NB4 (cell line): ENCODE data around the gene GRIN2A.

Source experiments
- DNase-seq: peaks from one replicate; pipeline ENCODE4 v3.0.0; 2010; ENCODE audit warnings: low read depth
- H3K4me3 ChIP-seq: one replicate; pipeline ENCODE4 v1.5.1; 2011; ENCODE audit warnings: mild to moderate bottlenecking, low read depth, low read length, moderate library complexity
- MYC ChIP-seq: IDR thresholded peaks from 2 replicates; pipeline ENCODE4 v1.6.1; 2011; ENCODE audit warnings: low read depth, low read length
- POLR2A ChIP-seq: IDR thresholded peaks from 2 replicates; pipeline ENCODE4 v1.6.1; 2011; ENCODE audit warnings: mild to moderate bottlenecking; ENCODE audit not compliant: insufficient read length; ENCODE audit errors: extremely low read depth
- TF ChIP-seq, protein P1 (sequence below): IDR thresholded peaks from one replicate; pipeline ENCODE4 v1.5.1; 2012; ENCODE audit warnings: low read depth, low read length
- TF ChIP-seq, protein P2 (sequence below): IDR thresholded peaks from 2 replicates; pipeline ENCODE4 v1.6.1; 2011; ENCODE audit warnings: low read depth, low read length

GRIN2A gene

DNA sequence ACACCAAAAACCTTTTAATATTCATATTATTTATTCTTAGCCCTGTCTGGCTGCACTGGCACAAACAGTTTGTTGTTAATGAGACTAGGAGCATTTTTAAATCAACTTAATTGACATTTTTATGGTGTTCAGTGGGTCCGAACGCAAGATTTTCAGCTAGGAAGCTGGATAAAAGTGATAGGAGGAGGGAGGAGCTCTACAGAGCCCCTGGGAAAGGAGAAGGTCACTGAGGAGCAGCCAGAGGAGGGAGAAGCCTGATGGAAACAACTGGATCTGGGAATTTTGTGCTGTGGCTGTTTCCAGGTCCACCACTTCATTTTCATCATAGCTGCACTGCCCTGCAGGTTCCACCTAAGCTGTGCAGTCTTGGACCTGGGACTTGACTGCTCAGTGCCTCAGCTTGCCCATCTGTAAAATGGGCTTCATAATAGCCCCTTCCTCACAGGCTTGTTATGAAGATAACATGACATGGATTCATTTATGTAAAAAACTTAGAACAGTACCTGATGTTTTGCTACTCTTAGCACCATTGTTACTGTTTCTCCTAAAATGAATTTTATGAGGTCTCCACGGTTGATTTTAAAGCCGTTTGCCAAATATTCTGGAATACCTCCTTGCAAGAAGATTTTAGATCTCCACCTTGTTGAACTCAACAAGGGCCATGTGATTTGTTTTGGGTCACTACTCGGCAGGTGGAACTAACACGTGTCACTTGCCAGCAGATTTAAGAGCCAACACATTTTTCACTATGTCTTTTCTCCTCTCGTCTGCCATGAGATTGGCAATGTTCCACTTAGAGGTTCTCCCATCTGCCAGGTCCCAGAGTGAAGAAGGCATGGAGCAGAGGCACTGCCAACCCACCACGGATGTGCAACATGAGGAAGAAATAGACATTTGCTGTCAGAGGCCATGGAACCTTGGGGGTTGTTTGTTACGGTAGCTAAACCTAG is 18.7 kb upstream of the GRIN2A start:
- TF ChIP-seq, protein P1, sequence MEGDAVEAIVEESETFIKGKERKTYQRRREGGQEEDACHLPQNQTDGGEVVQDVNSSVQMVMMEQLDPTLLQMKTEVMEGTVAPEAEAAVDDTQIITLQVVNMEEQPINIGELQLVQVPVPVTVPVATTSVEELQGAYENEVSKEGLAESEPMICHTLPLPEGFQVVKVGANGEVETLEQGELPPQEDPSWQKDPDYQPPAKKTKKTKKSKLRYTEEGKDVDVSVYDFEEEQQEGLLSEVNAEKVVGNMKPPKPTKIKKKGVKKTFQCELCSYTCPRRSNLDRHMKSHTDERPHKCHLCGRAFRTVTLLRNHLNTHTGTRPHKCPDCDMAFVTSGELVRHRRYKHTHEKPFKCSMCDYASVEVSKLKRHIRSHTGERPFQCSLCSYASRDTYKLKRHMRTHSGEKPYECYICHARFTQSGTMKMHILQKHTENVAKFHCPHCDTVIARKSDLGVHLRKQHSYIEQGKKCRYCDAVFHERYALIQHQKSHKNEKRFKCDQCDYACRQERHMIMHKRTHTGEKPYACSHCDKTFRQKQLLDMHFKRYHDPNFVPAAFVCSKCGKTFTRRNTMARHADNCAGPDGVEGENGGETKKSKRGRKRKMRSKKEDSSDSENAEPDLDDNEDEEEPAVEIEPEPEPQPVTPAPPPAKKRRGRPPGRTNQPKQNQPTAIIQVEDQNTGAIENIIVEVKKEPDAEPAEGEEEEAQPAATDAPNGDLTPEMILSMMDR, result no peak
- TF ChIP-seq MYC (no peak), POLR2A (no peak)
- TF ChIP-seq, protein P2, sequence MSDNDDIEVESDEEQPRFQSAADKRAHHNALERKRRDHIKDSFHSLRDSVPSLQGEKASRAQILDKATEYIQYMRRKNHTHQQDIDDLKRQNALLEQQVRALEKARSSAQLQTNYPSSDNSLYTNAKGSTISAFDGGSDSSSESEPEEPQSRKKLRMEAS, result no peak
- H3K4me3 ChIP-seq, result no peak overlapping the region
- DNase-seq, result no peak

DNA sequence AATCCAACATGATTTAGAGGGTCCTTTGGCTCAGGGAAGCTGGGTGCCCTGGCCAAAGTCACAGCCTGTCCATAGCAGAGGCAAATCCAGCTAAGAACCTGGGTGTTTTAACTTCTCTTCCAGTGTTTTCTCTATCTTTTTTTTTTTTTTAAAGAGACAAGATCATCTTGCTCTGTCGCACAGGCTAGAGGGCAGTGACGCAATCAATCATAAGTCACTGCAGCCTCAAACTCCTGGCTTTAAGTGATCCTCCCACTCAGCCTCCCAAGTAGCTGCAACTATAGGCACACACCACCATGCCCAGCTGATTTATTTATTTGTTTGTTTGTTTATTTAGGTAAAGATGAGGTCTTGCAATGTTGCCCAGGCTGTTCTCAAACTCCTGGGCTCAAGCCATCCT is 14.8 kb upstream of the GRIN2A start:
- no peak for TF ChIP-seq MYC
- TF ChIP-seq, protein P1, result no peak
- TF ChIP-seq, protein P2, result no peak
- no peak overlapping the region for H3K4me3 ChIP-seq
- DNase-seq, result peak; percentile 43

DNA sequence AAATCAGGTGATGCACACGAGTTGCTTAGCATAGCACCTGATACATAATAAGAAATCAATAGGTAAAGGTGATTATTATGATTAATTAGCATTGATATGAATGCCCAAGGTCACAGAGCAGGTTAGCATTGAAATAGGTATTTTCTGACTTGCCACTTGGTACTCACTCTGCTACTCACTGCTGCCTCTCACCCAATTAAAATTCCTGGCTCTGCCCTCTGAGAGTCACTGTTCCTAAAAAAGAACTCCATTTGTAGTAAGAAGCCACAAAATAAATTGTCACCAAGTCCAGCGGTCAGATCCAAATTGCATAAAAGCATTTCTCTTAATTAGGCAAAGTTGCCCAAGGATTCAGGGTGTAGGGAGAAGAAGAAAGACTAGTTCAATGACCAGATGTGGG is 8.9 kb upstream of the GRIN2A start:
- TF ChIP-seq POLR2A (no peak), MYC (no peak)
- TF ChIP-seq, protein P1, result no peak
- TF ChIP-seq, protein P2, result no peak
- no peak overlapping the region for H3K4me3 ChIP-seq
- DNase-seq, result no peak

DNA sequence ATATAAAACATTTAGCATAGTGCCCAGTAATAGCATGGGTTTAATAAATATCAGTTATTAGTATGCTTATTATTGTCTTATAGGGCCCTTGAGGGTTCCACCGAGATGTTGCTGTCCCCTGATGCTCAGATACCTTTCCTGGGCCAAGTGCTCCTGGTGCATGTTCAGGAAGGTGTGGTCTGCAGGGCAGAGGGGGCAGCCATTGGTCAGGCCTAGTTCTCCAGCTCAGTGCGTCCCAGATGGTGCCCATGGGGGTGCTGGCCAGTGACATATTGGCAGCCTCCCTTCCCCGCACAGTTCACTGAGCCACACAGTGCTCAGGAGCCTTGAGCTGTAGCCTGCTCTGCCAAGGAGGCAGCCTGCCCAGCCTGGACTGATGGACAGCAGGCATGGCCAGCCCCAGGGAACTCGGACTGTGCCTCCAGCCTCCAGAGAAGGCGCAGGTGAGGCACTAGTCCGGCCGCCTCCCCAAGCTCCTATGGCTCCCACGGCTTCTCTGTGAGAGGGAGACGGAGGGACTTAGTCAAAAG is 7.7 kb upstream of the GRIN2A start:
- H3K4me3 ChIP-seq, result no peak overlapping the region
- DNase-seq, result no peak
- TF ChIP-seq, protein P1, result no peak
- TF ChIP-seq MYC, result no peak
- TF ChIP-seq, protein P2, result no peak
- TF ChIP-seq POLR2A, result no peak

DNA sequence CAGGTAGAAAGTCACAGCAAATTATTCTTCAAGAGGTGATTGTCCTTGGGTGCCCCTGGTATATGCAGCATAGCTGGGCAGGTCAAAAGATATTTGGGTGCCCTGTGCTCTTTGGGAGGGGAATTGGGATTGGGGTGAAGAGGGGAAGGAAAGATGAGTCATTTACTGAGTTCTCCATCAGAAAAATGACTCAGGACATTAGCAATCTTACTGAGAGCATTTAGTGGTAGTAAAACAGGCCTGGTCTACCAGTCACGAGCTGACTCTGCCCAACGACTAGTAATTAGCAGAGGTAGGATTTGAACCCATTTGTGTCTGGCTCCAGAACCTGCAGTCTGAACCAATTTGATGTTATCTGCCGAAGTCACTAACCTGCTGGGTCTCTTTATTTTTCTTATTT is 6.0 kb upstream of the GRIN2A start:
- no peak overlapping the region for H3K4me3 ChIP-seq
- TF ChIP-seq, protein P1, result no peak
- TF ChIP-seq, protein P2, result no peak
- TF ChIP-seq POLR2A, result no peak
- no peak for TF ChIP-seq MYC
- no peak for DNase-seq
